GM12878 (cell line): ENCODE results near the gene LDB2. TPM values are rescaled to one million over a fixed set of nuclear protein-coding genes. Genes with fewer than 3 reads are reported as not detected.

Source experiments
- BRCA1 ChIP-seq: IDR thresholded peaks from 2 replicates; pipeline ENCODE4 v1.6.1; 2011; ENCODE audit warnings: low read depth, low read length, improper control_type of control experiment
- E2F8 ChIP-seq: fragments of 450-650 bp; IDR thresholded peaks from 2 replicates; pipeline ENCODE4 v1.6.1; 2018; ENCODE audit warnings: mild to moderate bottlenecking, low read depth, moderate library complexity; ENCODE audit not compliant: partially characterized antibody
- ESRRA ChIP-seq: IDR thresholded peaks from 2 replicates; pipeline ENCODE4 v1.6.1; 2012; ENCODE audit warnings: mild to moderate bottlenecking, low read length, improper control_type of control experiment
- FOXK2 ChIP-seq: fragments of 450-650 bp; IDR thresholded peaks from 2 replicates; pipeline ENCODE4 v1.6.1; 2017; ENCODE audit warnings: mild to moderate bottlenecking, moderate library complexity
- GABPA ChIP-seq: IDR thresholded peaks from 2 replicates; pipeline ENCODE4 v1.6.1; 2014; ENCODE audit warnings: antibody characterized with exemption, low read depth, mild to moderate bottlenecking, inconsistent platforms
- IRF4 ChIP-seq: IDR thresholded peaks from 2 replicates; pipeline ENCODE4 v1.6.1; 2011; ENCODE audit warnings: low read depth, low read length
- KDM1A ChIP-seq: fragments of 200-600 bp; sonication (generic); IDR thresholded peaks from 2 replicates; pipeline ENCODE4 v1.6.1; 2016; ENCODE audit warnings: borderline replicate concordance
- MYB ChIP-seq: fragments of 150-350 bp; IDR thresholded peaks from 2 replicates; pipeline ENCODE4 v1.6.1; 2014; ENCODE audit warnings: mild to moderate bottlenecking, low read depth, low read length, borderline replicate concordance
- MYC ChIP-seq: IDR thresholded peaks from 2 replicates; pipeline ENCODE4 v1.6.1; 2011; ENCODE audit warnings: mild to moderate bottlenecking, low read length, moderate library complexity, inconsistent platforms; ENCODE audit not compliant: insufficient read depth, insufficient replicate concordance, insufficient read length, severe bottlenecking
- POLR2AphosphoS5 ChIP-seq: IDR thresholded peaks from 2 replicates; pipeline ENCODE4 v1.6.1; 2011; ENCODE audit warnings: mild to moderate bottlenecking, low read length, inconsistent platforms
- SREBF1 ChIP-seq: IDR thresholded peaks from 2 replicates; pipeline ENCODE4 v1.6.1; 2012; ENCODE audit warnings: mild to moderate bottlenecking, low read length
- STAT1 ChIP-seq: fragments of 450-650 bp; conservative IDR thresholded peaks from 2 replicates; pipeline ENCODE4 v1.6.1; 2014; ENCODE audit warnings: antibody characterized with exemption, mild to moderate bottlenecking
- ZNF24 ChIP-seq: fragments of 450-650 bp; IDR thresholded peaks from 2 replicates; pipeline ENCODE4 v1.6.1; 2017; ENCODE audit warnings: antibody characterized with exemption, mild to moderate bottlenecking
- polyA plus RNA-seq, 11 experiments: library from polyadenylated mRNA; depleted of rRNA in 4 of 11; unstranded in 6 of 11; stranded (reverse) in 5 of 11; fragments of >200 nt; fragmentation: Nextera tagmentation in 4 of 11; fragmentation: Illumina TruSeq in 1 of 11; extraction: Ambion mirVana in 4 of 11; extraction: Trizol in 1 of 11; gene quantifications; 1 replicate in 1 of 11; 2 replicates in 10 of 11; pipeline versions ENCODE4 v1.2.1 to v1.2.3, GENCODE V29; 2011 to 2016; ENCODE audit warnings: inconsistent platforms in 2 of 11, missing spikeins in 2 of 11, low read depth in 1 of 11
- total RNA-seq, 4 experiments: library from RNA; depleted of rRNA in 3 of 4; stranded (reverse); fragments of >200 nt in 3 of 4; fragmentation: Illumina TruSeq in 1 of 4; extraction: Trizol in 1 of 4; gene quantifications; 2 replicates each; pipeline versions ENCODE4 v1.2.1 to v1.2.3, GENCODE V29; 2013 to 2021
- TF ChIP-seq, protein P1 (sequence below): fragments of 450-650 bp; IDR thresholded peaks from 2 replicates; pipeline ENCODE4 v1.6.1; 2016; ENCODE audit warnings: mild to moderate bottlenecking

The LDB2 gene
- total and polyA plus RNA-seq, 10 of the 15 experiments (the other 5 are each of a cell fraction or from before 2014, with no cell fraction given): 0.15 TPM; not detected in 9

DNA sequence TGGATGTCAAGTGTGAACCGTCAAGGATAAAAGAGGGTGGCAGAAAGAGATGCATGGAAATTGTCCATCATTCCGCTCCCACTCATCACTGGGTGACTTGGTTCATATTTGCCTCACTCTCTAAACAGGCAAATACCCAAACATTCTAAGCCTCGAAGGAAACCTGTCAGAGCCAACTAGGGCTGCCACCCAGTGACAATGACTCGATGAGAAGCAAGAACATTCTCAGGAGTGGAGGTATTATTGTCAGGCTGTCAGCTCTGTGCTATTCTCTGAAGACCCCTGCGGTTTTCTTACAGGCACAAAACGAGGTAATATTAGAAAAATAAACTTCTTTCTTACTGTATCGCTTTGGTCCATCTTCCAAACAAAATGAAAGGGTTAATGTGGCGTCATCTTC is 139.6 kb downstream of the LDB2 start (continued):
- TF ChIP-seq MYB: no peak
- no peak for TF ChIP-seq ESRRA
- no peak for TF ChIP-seq KDM1A
- no peak for TF ChIP-seq MYC
- TF ChIP-seq FOXK2: no peak
- TF ChIP-seq SREBF1: no peak
- no peak for TF ChIP-seq IRF4
- no peak for TF ChIP-seq STAT1
- TF ChIP-seq, protein P1, sequence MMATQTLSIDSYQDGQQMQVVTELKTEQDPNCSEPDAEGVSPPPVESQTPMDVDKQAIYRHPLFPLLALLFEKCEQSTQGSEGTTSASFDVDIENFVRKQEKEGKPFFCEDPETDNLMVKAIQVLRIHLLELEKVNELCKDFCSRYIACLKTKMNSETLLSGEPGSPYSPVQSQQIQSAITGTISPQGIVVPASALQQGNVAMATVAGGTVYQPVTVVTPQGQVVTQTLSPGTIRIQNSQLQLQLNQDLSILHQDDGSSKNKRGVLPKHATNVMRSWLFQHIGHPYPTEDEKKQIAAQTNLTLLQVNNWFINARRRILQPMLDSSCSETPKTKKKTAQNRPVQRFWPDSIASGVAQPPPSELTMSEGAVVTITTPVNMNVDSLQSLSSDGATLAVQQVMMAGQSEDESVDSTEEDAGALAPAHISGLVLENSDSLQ: no peak
- TF ChIP-seq GABPA: no peak
- no peak for TF ChIP-seq E2F8
- no peak for TF ChIP-seq POLR2AphosphoS5
- TF ChIP-seq ZNF24: no peak
- no peak for TF ChIP-seq BRCA1
- TF ChIP-seq, all 136 proteins: peak for 0
